Fibroblast of gingiva (primary cell): Measurements from ENCODE around the gene SP100.
"Not testable (repeated sequence)": the region's sequence is repeated elsewhere in the genome, so short reads cannot be mapped to it uniquely, and the experiment has no call there.

Source experiments
- DNase-seq: peaks from one replicate; pipeline ENCODE4 v3.0.0-alpha.2; 2011; ENCODE audit warnings: low read depth

The SP100 gene

DNA sequence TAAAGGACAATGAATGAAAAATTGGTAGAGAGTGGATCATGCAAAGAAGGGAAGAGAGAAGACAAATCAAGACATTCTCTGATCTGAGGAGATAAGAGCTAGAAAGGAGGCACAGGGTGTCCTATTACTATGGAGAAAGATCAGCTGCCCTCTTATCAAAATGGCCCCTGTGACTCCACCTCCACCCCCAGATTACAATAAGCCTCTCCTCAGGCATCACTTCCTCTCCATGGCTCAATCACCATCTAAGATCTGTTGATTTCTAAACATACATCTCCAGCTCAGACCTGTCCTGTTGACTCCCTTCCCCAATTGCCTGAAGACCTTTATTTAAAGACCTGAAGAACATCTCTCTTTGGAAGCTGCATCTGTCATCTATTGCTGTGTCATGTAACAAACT lies 43.2 kb downstream of the SP100 start:
- no peak for DNase-seq

DNA sequence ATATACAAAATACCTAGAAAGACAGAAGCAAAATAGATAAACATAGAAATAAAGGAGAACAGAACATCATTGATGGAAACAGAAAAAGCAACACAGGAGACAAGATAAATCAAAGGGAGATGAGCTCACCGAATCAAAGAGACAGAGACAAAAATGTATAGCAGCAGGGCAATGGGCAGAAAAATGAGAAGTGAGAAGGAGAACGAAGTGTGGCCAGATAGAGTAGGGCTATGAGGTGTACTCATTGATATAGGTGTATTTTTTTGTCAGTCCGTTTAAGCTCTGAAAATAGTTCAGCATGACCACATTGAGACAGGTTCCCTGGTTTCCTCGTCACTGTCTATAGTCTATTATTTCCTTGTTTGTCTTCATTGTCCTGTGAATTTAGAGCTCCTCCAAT lies 55.1 kb downstream of the SP100 start:
- no peak for DNase-seq

DNA sequence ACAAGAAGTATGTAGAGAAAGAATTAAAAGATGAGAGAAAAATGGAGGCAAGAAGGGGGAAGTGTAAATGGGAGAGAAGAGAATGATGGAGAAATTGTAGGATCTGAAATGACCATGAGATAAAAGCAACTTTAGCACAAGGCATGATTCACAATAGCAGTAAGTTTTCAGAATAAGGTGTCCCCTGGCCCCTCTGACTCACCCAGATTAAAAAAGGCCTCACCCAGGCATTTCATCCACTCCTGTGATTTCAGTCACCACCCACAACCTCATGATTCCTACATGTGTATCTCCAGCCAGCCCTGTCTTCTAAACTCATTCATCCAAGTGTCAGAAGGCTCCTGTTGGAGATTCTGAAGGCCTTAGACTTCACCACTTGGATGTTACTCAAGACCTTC lies 56.6 kb downstream of the SP100 start:
- peak; percentile 26 for DNase-seq

DNA sequence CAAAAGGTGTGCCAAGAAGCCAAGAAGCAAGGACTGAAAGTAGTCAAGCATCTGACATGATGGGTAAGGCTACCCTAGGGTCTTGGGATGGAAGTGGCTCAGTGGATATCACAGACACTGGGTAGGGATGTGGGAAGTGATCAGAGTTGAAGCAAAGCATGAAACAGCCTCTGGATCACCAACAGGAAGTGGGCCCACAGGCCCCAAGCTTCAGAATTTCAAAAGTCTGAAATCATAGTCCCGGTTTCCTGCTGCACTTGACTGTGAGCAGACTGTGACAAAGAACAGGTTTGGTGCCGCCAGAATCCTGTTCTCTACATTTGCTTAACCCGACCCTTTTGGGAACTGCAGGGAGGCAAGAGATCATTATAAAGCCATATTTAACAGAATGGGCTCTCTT lies 57.4 kb downstream of the SP100 start:
- DNase-seq: no peak

DNA sequence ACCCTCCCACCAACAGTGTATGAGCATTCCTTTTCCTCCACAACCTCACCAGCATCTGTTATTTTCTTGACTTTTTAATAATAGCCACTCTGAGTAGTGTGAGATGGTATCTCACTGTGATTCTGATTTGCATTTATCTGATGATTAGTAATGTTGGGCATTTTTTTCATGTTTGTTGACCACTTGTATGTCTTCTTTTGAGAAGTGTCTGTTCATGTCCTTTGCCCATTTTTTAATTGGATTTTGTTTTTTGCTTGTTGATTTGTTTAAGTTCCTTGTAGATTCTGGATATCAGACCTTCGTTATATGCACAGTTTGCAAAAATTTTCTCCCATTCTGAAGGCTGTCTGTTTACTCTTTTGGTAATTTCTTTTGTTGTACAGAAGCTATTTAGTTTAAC lies 59.1 kb downstream of the SP100 start:
- no peak for DNase-seq

DNA sequence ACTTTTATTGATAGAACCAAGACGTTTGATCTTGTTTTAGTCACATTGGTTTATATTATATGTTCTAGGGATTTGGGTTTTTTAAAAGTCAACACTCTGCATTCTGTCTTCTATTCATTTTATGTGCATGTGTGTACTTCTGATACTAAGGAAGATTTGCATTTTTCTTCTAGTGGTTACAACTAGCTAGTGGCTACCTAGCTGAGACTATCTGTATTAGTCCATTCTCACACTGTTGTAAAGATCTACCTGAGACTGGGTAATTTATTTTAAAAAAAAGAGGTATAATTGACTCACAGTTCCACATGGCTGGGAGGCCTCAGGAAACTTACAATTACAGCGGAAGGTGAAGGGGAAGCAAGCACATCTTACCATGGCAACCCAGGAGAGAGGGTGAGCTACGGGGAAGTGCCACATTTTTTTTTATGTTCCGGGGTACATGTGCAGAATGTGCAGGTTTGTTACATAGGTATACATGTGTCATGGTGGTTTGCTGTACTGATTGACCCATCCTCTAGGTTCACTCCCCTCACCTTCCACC lies 69.9 kb downstream of the SP100 start:
- DNase-seq: no peak

DNA sequence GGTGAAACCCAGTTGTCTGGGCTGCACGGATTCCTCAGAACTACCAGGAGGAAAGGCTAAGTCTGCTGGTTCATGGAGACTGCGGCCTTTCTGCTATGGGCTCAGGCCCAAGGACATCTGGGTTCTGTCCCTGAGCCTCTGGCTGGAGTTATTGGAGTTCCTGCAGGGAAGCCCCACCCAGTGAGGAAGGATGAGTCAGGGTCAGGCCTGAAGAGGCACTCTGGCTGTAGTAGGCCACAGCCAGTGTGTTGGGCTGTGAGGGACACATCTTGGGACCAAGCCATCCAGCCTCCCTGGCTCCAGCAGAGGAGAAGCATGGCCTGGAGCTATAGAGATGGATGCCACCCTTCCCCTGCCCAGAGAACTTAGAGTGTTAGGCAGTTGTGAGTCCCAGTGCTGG lies 75.2 kb downstream of the SP100 start:
- not testable (repeated sequence) for DNase-seq

DNA sequence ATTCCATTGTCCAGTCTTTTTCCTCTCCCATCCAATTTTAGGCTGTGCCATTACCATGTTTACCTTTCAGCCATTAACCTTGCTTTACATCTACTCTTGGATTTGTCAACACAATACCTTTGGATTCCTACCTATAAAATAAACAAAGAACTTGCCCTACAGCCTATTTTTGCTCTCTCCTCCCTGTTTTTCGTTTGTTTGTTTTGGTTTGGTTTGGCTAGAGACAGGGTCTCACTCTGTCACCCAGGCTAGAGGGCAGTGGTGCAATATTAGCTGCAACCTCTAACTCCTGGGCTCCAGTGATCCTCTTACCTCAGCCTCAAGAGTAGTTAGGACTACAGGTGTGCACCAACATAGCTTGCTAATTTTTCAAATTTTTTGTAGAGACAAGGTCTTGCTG lies 76.1 kb downstream of the SP100 start:
- no peak for DNase-seq

DNA sequence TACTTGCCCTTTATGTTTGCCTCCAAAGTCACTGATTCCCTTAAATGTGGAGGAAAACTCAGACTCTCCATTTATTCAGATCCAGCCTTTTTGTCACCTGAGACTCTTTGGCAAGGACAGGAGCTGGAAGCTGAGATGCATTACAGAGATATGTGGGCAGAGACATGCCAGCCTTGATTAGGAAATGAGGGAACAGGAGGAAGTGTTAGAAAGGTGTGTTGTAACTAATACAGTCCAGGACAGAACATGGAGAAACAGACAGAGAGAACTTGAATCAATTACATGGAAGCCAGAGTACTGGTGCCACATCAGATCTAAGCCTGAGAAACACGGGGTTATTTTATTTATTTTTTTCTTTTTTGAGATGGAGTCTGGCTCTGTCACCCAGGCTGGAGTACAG lies 79.0 kb downstream of the SP100 start:
- no peak for DNase-seq

DNA sequence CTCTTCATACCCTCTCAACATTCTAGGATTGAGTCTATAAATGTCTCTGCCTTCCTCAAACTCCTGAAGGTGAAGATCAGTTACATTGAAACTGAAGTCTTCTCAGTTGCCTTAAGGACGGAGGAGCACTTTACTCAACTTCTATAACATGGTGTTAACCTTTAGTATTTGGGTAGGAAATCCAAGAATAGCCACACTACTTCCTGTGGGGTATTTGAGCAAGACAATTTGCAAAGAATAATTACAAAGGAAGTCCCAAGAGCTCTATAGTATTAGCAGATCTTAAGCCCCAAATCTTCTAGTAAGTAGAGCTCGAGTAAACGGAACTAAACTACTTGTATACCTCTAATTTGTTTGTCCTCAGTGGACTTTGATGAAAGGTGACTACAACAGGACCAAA lies 80.9 kb downstream of the SP100 start:
- DNase-seq: no peak

DNA sequence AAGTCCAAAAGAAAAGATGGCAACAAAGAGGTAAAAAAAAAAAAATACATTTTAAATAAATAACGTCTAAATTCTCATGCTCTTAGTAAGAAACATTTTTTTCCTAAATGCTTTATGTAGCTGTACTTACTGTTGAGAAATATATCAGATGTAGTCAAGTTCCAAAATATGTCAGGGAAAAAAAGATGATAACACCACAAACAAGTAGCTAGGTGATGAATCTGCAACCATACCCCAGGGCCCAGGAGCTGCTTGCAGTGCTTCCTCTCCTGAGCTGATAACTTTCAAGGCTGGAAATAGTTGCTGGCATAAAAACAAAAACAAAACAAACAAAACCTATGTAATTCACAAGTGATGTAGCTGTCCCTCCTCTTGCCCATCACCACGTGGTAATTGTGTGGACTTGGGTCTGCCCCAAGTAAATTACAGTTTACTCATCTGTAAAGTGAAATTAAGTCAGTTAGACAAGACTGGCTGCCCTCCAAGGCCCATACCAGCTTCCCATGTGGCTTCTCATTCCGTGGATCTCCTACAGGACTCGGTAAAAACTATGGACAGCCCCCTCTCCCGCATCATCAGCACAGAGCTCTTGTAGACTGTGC lies 82.6 kb downstream of the SP100 start:
- peak; percentile 24 for DNase-seq

DNA sequence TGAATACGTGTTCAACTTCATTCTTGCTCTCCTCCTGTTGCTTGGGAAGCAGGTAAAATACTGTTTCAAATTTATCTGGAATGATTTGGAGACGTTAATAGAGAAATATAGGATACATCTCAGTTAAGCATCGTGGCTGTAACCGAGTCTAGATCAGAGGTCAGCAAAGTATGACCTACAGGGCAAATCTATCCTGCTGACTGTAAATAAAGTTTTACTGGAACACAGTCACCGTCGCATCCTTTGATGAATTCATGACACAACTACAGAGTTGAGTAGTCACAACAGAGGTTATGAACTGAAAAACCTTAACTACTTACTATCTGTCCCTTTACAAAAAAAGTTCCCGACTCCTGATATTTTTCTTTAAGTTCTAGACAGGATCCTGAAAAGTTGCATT lies 86.6 kb downstream of the SP100 start:
- DNase-seq: no peak

DNA sequence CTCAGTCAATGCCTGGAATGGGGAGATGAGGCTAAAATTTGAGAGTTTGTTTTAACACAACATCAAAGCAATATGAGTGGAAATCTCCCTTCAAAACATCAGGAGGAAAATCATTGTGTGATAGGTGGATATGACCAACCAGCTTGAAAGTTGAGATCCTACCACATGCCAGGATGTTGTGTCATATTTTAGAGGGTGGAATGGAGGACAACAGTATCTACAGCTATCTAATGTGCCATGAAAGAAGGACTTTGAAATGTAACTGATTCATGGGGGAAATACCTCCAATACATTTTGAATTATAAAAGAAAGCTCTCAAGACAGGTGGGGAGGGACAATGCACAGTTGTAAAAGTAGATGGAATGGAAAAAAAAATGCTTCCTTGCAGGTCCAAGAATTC lies 87.8 kb downstream of the SP100 start:
- DNase-seq: no peak

DNA sequence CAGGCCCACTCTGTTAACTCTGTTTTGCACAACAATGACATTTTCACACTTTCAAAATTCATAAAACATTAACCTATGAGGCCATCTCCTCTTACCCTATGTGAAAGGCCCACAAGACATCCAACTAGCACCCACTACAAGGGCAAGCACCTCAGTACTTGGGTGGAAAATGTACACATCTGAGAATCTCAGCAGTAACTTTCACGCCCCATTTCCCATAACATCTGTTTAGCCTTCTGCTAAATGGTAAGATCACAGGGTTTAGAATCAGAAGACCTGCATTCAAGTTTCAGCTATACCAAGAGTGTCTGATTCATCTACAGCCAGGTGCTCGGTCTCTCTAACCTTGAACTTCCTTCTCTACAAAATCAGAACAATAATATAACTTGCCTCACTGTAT lies 89.2 kb downstream of the SP100 start:
- DNase-seq: no peak

DNA sequence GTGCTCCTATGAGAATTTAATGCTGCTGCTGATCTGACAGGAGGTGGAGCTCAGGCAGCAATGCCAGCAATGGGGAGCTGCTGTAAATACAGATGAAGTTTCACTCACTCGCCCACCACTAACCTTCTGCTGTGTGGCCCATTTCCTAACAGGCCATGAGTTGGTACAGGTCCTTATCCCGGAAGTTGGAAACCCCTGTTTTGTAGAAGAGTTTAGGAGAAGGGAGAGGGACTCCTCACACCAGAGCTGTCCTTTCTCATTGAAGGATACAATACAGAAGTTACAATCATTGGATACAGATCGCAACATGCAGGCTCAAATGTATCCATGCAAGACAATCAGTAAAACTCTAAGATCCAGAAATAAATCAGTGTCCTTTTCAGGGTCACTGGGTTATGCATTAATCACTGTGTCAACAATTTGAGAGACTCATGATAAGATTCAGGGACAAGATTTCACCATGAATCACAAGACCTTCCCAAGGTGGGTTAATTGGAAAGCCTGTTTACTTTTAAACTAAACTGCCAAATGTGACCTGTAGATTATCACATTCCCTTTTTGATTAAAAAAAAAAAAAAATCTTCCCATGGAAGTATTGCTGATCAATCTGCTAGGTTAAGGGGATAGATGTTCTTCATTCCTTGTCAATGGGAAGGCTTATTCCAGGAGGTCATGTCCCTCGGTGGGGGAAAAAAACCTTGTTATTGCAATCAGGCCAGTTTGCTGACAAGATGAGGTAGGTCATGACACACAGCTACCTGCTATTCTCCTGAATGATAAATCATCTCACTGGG lies 97.2 kb downstream of the SP100 start:
- no peak for DNase-seq

DNA sequence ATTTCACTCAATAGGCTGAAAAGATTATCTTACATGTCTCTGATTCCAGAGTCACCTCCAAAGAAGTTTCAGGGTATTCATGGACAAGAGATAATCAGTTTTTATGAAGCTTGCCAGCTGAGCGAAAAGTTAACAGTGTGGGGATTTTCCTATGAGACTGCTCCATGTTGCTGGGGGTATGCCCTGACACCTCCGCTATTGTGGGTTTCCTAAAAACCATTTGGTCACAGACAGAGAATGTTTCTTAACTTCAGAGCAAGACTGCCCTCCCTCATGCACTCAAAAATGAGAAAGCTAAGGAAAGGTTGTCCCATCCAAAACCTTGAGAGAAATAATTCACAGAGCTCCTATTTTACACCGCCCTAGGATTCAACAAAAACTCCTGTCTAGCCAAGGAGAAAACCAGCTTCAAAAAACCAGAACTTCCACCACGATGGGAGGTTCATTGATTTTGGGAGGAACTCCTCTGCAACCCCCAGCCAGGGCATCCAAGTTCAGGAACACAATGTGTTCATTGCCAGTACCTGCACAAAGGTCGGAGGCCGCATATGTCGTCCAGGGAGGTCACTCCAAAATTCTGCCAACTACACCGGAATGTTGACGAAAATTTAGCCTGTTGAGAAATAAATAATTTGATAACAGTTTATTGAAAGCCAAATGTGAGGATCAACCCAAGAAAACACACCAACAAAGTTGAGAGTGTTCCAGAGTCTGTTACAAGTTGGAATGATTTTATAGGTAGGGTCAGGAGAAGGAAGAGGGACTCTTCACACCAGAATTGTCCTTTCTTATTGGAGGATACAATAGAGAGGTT lies 104.3 kb downstream of the SP100 start:
- DNase-seq: no peak

DNA sequence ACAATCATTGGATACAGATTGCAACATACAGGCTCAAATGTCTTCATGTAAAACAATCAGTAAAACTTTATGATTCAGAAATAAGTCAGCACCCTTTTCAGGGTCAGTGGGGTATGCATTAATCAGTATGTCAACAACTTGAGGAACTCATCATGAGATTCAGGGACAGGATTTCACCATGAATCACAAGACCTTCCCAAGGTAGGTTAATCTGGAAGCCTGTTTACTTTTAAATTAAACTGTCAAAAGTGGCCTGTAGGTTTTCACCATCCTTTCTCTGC lies 104.8 kb downstream of the SP100 start:
- DNase-seq: peak; percentile 17

DNA sequence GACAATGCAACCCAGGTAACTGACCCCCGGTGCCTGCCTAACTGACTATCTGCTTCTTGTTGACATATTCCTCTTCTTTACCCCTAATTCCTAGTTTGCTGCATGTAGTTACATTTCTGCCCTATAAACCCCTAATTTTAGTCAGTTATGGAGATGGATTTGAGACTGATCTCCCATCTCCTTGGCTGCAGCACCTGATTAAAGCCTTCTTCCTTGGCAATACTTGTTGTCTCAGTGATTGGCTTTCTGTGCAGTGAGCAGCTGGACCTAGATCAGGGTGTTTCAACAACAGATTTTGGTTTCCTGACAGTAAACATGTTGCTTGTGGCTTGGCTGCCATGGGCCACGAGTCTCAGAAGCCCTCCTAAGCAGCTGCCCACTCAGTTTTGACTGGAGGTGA lies 105.4 kb downstream of the SP100 start:
- no peak for DNase-seq

DNA sequence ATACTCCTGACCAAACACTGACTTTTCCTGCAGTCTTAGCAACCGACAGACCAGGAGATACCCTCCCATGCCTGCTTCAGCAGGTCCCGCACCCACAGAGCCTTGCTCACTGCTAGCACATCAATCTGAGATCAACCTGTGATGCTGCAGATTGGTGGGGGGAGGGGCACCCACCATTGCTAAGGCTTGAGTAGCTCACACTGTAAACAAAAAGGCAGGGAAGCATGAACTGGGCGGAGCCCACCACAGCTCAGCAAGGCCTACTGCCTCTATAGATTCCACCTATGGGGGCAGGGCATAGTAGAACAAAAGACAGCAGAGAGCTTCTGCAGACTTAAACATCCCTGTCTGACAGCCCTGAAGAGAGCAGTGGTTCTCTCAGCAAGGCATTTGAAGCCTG lies 109.7 kb downstream of the SP100 start:
- DNase-seq: no peak

DNA sequence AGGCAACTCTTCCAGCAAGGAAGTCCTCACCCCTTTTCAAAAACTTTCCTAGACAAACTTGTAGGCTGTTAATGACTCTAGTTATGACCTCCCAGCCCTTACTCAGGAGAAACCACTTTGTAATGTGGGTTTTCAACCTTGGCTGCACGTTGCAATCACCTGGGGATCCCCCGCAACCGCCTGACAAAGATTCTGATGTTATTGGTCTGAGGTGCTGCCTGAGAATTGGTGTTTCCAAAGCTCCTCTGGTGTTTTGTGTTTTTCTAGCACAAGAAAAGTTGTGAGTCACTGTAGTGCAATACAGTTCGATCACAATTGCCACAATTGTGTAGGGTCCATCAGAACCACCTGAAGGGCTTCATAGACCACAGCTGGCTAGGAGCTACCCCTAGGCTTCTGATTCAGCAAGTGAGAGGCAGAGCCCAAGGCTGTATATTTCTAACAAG lies 121.6 kb downstream of the SP100 start:
- no peak for DNase-seq

DNA sequence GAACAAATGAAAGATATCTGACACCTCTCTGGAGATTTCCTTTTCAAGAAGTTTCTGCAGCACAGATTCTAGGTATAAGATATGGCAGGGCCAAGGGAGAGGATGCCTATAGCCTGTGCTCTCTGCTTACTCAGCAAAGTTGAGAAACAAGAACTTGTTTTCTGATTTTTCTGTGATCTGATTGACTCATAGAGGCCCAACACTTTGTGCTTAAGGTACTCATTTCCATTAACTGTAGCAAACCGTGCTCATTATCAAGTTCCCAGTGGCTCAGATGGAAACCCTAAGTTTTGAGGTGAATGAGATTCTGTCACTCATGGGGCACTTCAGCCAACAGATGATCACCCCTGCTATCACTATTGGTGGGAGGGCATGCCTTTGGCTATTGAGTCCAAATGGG lies 124.3 kb downstream of the SP100 start:
- DNase-seq: no peak

DNA sequence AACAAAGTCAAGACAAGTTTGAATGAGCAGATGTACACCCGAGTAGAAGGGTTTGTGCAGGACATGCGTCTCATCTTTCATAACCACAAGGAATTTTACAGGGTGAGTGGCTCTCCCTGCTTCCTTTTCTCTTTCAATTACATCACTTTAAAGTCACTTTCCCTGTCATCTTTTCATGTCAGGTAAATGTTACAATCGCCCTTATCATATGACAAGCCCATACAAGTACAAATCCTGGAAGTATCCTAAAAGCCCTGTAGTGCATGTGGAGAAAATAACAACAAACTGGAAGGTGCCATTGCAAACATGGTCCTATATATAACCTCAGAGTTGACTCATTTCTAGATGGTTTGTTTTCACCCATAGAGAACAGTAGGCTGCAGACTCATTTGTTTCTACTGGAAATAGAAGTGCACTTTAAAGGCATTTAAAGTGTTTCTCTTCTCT lies 126.0 kb downstream of the SP100 start:
- DNase-seq: no peak

DNA sequence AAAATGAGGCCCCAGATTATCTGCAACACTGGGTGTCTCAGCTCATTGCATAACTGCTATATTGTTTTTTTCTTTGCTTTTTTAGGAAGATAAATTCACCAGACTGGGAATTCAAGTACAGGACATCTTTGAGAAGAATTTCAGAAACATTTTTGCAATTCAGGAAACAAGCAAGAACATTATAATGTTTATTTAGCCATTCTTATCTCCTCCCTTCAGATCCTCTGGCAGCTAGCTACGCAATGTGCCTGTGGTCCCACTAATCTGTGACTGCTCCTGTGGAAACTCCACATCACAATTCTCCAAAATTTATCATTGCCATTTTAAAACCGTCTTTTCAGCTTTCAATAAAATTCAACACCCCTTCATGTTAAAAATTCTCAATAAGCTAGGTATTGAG lies 126.8 kb downstream of the SP100 start:
- DNase-seq: no peak
